HepG2 (cell line): ENCODE results near the gene PLXNC1. TPM values are rescaled to one million over a fixed set of nuclear protein-coding genes. Genes with fewer than 3 reads are reported as not detected.
A peak's percentile ranks its signal among the peaks of the same experiment; 100 is the strongest.

ENCODE experiments used
- AHR ChIP-seq: IDR thresholded peaks from 2 replicates; pipeline ENCODE4 v1.6.1; 2018; ENCODE audit warnings: missing genetic modification reagents, missing compliant biosample characterization
- ELF3 ChIP-seq: IDR thresholded peaks from 2 replicates; pipeline ENCODE4 v1.6.1; 2016; ENCODE audit warnings: missing genetic modification reagents, missing compliant biosample characterization
- GFI1 ChIP-seq: sonication (generic); formaldehyde crosslinking; IDR thresholded peaks from 2 replicates; pipeline ENCODE4 v1.5.0; 2020; ENCODE audit warnings: missing genetic modification reagents, mild to moderate bottlenecking, borderline replicate concordance
- HES4 ChIP-seq: sonication (generic); formaldehyde crosslinking; IDR thresholded peaks from 2 replicates; pipeline ENCODE4 v1.9.0; 2021; ENCODE audit warnings: mild to moderate bottlenecking, missing genetic modification reagents, borderline replicate concordance
- NONO ChIP-seq, 2 experiments: fragments of 450-650 bp in 1 of 2; sonication (generic) in 1 of 2; formaldehyde crosslinking in 1 of 2; IDR thresholded peaks in 1 of 2; conservative IDR thresholded peaks in 1 of 2; 2 replicates each; pipeline versions ENCODE4 v1.6.1 to v1.8.0; 2017 to 2022; ENCODE audit warnings: mild to moderate bottlenecking in 1 of 2, missing genetic modification reagents in 1 of 2, moderate library complexity in 1 of 2
- POLR2G ChIP-seq: fragments of 200-400 bp; formaldehyde crosslinking; IDR thresholded peaks from 2 replicates; pipeline ENCODE4 v1.6.1; 2018; ENCODE audit warnings: mild to moderate bottlenecking, low read depth, low read length, moderate library complexity
- REXO4 ChIP-seq: sonication (generic); formaldehyde crosslinking; IDR thresholded peaks from 2 replicates; pipeline ENCODE4 v1.8.0; 2022; ENCODE audit warnings: missing genetic modification reagents, mild to moderate bottlenecking, borderline replicate concordance
- SOX5 ChIP-seq: IDR thresholded peaks from 2 replicates; pipeline ENCODE4 v1.6.1; 2016; ENCODE audit warnings: borderline replicate concordance
- ZNF143 ChIP-seq: sonication (generic); formaldehyde crosslinking; IDR thresholded peaks from 2 replicates; pipeline ENCODE4 v1.4.0; 2020; ENCODE audit warnings: missing genetic modification reagents
- ZNF746 ChIP-seq: sonication (generic); formaldehyde crosslinking; IDR thresholded peaks from 2 replicates; pipeline ENCODE4 v1.8.0; 2022; ENCODE audit warnings: mild to moderate bottlenecking, missing genetic modification reagents
- polyA plus RNA-seq, 8 experiments: library from polyadenylated mRNA; depleted of rRNA in 3 of 8; stranded (reverse) in 7 of 8; unstranded in 1 of 8; fragments of >200 nt; fragmentation: Illumina TruSeq in 4 of 8; extraction: Trizol in 4 of 8; gene quantifications; 2 replicates each; pipeline versions ENCODE4 v1.2.1 to v1.2.3, GENCODE V29; 2011 to 2016; ENCODE audit warnings: low read depth in 4 of 8, missing spikeins in 1 of 8, mixed read lengths in 1 of 8; ENCODE audit not compliant: insufficient read depth in 1 of 8
- total RNA-seq, 5 experiments: library from RNA; depleted of rRNA; stranded (reverse); fragments of >200 nt; fragmentation: Illumina TruSeq; extraction: Trizol; gene quantifications; 2 replicates each; pipeline ENCODE4 v1.2.3, GENCODE V29; 2016; ENCODE audit warnings: low read depth in 1 of 5
- TF ChIP-seq, protein P1 (sequence below): sonication (generic); formaldehyde crosslinking; IDR thresholded peaks from 2 replicates; pipeline ENCODE4 v1.5.0; 2020; ENCODE audit warnings: mild to moderate bottlenecking, missing genetic modification reagents
- TF ChIP-seq, protein P2 (sequence below): sonication (generic); formaldehyde crosslinking; conservative IDR thresholded peaks from 2 replicates; pipeline ENCODE4 v1.4.0; 2020; ENCODE audit warnings: missing genetic modification reagents
- TF ChIP-seq, protein P3 (sequence below): sonication (generic); formaldehyde crosslinking; IDR thresholded peaks from 2 replicates; pipeline ENCODE4; 2020; ENCODE audit warnings: missing genetic modification reagents, mild to moderate bottlenecking, borderline replicate concordance
- TF ChIP-seq, protein P4 (sequence below): sonication (generic); formaldehyde crosslinking; IDR thresholded peaks from 2 replicates; pipeline ENCODE4 v1.4.0; 2020; ENCODE audit warnings: missing genetic modification reagents, borderline replicate concordance
- TF ChIP-seq, protein P5 (sequence below): sonication (generic); formaldehyde crosslinking; IDR thresholded peaks from 2 replicates; pipeline ENCODE4 v1.9.0; 2021; ENCODE audit warnings: missing genetic modification reagents, borderline replicate concordance

PLXNC1 gene
- total and polyA plus RNA-seq, 2 of the 13 experiments (the other 11 are each of a cell fraction or from before 2014, with no cell fraction given) = 6.6 to 11.2 TPM

DNA sequence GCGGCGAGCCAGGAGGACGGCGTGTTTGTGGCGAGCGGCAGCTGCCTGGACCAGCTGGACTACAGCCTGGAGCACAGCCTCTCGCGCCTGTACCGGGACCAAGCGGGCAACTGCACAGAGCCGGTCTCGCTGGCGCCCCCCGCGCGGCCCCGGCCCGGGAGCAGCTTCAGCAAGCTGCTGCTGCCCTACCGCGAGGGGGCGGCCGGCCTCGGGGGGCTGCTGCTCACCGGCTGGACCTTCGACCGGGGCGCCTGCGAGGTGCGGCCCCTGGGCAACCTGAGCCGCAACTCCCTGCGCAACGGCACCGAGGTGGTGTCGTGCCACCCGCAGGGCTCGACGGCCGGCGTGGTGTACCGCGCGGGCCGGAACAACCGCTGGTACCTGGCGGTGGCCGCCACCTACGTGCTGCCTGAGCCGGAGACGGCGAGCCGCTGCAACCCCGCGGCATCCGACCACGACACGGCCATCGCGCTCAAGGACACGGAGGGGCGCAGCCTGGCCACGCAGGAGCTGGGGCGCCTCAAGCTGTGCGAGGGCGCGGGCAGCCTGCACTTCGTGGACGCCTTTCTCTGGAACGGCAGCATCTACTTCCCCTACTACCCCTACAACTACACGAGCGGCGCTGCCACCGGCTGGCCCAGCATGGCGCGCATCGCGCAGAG, 873 bp downstream of the PLXNC1 start (continued):
- TF ChIP-seq, protein P1, sequence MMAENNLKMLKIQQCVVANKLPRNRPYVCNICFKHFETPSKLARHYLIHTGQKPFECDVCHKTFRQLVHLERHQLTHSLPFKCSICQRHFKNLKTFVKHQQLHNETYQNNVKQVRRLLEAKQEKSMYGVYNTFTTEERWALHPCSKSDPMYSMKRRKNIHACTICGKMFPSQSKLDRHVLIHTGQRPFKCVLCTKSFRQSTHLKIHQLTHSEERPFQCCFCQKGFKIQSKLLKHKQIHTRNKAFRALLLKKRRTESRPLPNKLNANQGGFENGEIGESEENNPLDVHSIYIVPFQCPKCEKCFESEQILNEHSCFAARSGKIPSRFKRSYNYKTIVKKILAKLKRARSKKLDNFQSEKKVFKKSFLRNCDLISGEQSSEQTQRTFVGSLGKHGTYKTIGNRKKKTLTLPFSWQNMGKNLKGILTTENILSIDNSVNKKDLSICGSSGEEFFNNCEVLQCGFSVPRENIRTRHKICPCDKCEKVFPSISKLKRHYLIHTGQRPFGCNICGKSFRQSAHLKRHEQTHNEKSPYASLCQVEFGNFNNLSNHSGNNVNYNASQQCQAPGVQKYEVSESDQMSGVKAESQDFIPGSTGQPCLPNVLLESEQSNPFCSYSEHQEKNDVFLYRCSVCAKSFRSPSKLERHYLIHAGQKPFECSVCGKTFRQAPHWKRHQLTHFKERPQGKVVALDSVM (CRISPR knock-in tag) = peak; percentile 25; the same call in 1 of the 2 replicates
- TF ChIP-seq ZNF746 (CRISPR knock-in tag) (no peak; the same call in 1 of the 2 replicates), AHR (CRISPR knock-in tag) (no peak), HES4 (CRISPR knock-in tag) (no peak; the same call in 1 of the 2 replicates), GFI1 (CRISPR knock-in tag) (peak; percentile 14; the same call in 1 of the 2 replicates), POLR2G (no peak), ELF3 (CRISPR knock-in tag) (0 out of 2 replicates have a peak, but pooled peaks have one; percentile 8), REXO4 (CRISPR knock-in tag) (0 out of 2 replicates have a peak, but pooled peaks have one; percentile 27), NONO (IDR thresholded peaks at IDR 0.05) (no peak), NONO (CRISPR knock-in tag; conservative IDR thresholded peaks at IDR 0.05) (peak; percentile 88), SOX5 (CRISPR knock-in tag) (peak; percentile 38; the same call in 1 of the 2 replicates), ZNF143 (0 out of 2 replicates have a peak, but pooled peaks have one; percentile 13)
- TF ChIP-seq, protein P2, sequence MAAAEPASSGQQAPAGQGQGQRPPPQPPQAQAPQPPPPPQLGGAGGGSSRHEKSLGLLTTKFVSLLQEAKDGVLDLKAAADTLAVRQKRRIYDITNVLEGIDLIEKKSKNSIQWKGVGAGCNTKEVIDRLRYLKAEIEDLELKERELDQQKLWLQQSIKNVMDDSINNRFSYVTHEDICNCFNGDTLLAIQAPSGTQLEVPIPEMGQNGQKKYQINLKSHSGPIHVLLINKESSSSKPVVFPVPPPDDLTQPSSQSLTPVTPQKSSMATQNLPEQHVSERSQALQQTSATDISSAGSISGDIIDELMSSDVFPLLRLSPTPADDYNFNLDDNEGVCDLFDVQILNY (CRISPR knock-in tag) = peak; percentile 18; the same call in 1 of the 2 replicates
- TF ChIP-seq, protein P3, sequence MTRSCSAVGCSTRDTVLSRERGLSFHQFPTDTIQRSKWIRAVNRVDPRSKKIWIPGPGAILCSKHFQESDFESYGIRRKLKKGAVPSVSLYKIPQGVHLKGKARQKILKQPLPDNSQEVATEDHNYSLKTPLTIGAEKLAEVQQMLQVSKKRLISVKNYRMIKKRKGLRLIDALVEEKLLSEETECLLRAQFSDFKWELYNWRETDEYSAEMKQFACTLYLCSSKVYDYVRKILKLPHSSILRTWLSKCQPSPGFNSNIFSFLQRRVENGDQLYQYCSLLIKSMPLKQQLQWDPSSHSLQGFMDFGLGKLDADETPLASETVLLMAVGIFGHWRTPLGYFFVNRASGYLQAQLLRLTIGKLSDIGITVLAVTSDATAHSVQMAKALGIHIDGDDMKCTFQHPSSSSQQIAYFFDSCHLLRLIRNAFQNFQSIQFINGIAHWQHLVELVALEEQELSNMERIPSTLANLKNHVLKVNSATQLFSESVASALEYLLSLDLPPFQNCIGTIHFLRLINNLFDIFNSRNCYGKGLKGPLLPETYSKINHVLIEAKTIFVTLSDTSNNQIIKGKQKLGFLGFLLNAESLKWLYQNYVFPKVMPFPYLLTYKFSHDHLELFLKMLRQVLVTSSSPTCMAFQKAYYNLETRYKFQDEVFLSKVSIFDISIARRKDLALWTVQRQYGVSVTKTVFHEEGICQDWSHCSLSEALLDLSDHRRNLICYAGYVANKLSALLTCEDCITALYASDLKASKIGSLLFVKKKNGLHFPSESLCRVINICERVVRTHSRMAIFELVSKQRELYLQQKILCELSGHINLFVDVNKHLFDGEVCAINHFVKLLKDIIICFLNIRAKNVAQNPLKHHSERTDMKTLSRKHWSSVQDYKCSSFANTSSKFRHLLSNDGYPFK = 0 out of 2 replicates have a peak, but pooled peaks have one; percentile 11
- TF ChIP-seq, protein P4, sequence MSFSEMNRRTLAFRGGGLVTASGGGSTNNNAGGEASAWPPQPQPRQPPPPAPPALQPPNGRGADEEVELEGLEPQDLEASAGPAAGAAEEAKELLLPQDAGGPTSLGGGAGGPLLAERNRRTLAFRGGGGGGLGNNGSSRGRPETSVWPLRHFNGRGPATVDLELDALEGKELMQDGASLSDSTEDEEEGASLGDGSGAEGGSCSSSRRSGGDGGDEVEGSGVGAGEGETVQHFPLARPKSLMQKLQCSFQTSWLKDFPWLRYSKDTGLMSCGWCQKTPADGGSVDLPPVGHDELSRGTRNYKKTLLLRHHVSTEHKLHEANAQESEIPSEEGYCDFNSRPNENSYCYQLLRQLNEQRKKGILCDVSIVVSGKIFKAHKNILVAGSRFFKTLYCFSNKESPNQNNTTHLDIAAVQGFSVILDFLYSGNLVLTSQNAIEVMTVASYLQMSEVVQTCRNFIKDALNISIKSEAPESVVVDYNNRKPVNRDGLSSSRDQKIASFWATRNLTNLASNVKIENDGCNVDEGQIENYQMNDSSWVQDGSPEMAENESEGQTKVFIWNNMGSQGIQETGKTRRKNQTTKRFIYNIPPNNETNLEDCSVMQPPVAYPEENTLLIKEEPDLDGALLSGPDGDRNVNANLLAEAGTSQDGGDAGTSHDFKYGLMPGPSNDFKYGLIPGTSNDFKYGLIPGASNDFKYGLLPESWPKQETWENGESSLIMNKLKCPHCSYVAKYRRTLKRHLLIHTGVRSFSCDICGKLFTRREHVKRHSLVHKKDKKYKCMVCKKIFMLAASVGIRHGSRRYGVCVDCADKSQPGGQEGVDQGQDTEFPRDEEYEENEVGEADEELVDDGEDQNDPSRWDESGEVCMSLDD (CRISPR knock-in tag) = no peak; the same call in 1 of the 2 replicates
- TF ChIP-seq, protein P5, sequence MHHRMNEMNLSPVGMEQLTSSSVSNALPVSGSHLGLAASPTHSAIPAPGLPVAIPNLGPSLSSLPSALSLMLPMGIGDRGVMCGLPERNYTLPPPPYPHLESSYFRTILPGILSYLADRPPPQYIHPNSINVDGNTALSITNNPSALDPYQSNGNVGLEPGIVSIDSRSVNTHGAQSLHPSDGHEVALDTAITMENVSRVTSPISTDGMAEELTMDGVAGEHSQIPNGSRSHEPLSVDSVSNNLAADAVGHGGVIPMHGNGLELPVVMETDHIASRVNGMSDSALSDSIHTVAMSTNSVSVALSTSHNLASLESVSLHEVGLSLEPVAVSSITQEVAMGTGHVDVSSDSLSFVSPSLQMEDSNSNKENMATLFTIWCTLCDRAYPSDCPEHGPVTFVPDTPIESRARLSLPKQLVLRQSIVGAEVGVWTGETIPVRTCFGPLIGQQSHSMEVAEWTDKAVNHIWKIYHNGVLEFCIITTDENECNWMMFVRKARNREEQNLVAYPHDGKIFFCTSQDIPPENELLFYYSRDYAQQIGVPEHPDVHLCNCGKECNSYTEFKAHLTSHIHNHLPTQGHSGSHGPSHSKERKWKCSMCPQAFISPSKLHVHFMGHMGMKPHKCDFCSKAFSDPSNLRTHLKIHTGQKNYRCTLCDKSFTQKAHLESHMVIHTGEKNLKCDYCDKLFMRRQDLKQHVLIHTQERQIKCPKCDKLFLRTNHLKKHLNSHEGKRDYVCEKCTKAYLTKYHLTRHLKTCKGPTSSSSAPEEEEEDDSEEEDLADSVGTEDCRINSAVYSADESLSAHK (CRISPR knock-in tag) = 0 out of 2 replicates have a peak, but pooled peaks have one; percentile 35
